Tibial nerve (tissue), 4 donors: ENCODE measurements around the gene PDE8B.

Experiments
- CTCF ChIP-seq, 5 experiments: fragments of 200-600 bp in 3 of 5; fragments of 450-650 bp in 2 of 5; sonication (generic) in 3 of 5; IDR thresholded peaks; one replicate each; pipeline ENCODE4 v1.5.1; 2016 to 2019; ENCODE audit warnings: antibody characterized with exemption in 5 of 5, mild to moderate bottlenecking in 3 of 5, moderate library complexity in 2 of 5
- EP300 ChIP-seq, 2 donors: sonication (generic); formaldehyde crosslinking; IDR thresholded peaks; one replicate each; pipeline ENCODE4 v1.6.1; 2017; ENCODE audit warnings: antibody characterized with exemption in 2 of 2, mild to moderate bottlenecking in 1 of 2
- POLR2A ChIP-seq, 2 donors: fragments of 450-650 bp; IDR thresholded peaks; one replicate each; pipeline ENCODE4 v1.6.1; 2017; ENCODE audit warnings: antibody characterized with exemption in 2 of 2, mild to moderate bottlenecking in 2 of 2, moderate library complexity in 2 of 2

- TF ChIP-seq CTCF (IDR thresholded peaks at IDR 0.05) (no peak), EP300 (IDR thresholded peaks at IDR 0.05) (no peak), POLR2A (IDR thresholded peaks at IDR 0.05) (no peak)
Observed at GRCh38 chr5:77368367-77368766, 157.9 kb downstream of the PDE8B start.
